Measurements from ENCODE around the gene PROKR1. TPM values are rescaled to one million over a fixed set of nuclear protein-coding genes. Genes with fewer than 3 reads are reported as not detected.

The PROKR1 gene
- total and polyA plus RNA-seq, 2 of the 4 experiments (the other 2 are of a cell fraction) = not detected

- Histone ChIP-seq H3K4me1 (ENCODE audit: control insufficient read depth, insufficient read depth, low read length) (no peaks in the 10 kb centered on the region), H2BK15ac (ENCODE audit: low read depth, low read length) (no peak overlapping the region), H3K4me3 (ENCODE audit: insufficient read depth, low read depth, low read length) (no peak overlapping the region), H2AK5ac (ENCODE audit: low read depth, low read length) (no peak overlapping the region), H2AFZ (replicated peaks; ENCODE audit: low read length, poor library complexity) (no peak overlapping the region), H4K91ac (ENCODE audit: insufficient read depth, low read depth, low read length) (no peak overlapping the region), H3K4me2 (ENCODE audit: low read depth, low read length) (no peak overlapping the region), H3K79me1 (ENCODE audit: low read depth in 1 of 2, low read length in 2 of 2) (no peaks in the 10 kb centered on the region), H3K9ac (ENCODE audit: low read depth, low read length) (no peak overlapping the region), H4K20me1 (ENCODE audit: insufficient read depth, low read length) (no peaks in the 10 kb centered on the region), H2BK5ac (ENCODE audit: low read depth, low read length, poor library complexity, severe bottlenecking) (no peak overlapping the region), H3K56ac (ENCODE audit: extremely low read depth, insufficient read depth, low read length) (no peak overlapping the region), H4K5ac (ENCODE audit: low read depth, low read length) (no peak overlapping the region), H3K23ac (ENCODE audit: low read depth, low read length) (no peak overlapping the region), H2BK20ac (ENCODE audit: low read depth, low read length) (no peak overlapping the region), H3K9me3 (ENCODE audit: control insufficient read depth, insufficient read depth, low read length) (no peaks in the 10 kb centered on the region), H3K36me3 (ENCODE audit: control insufficient read depth, insufficient read depth, low read length) (no peaks in the 10 kb centered on the region), H2AK9ac (replicated peaks; ENCODE audit: low read depth, low read length, poor library complexity) (no peak overlapping the region), H3K4ac (ENCODE audit: low read depth, low read length) (no peak overlapping the region), H3K27me3 (ENCODE audit: control insufficient read depth, insufficient read depth, low read length) (no peaks in the 10 kb centered on the region; the same call in 1 of the 2 replicates), H4K8ac (ENCODE audit: low read depth in 2 of 2, low read length in 2 of 2) (no peak overlapping the region), H3K18ac (ENCODE audit: low read depth, low read length) (no peak overlapping the region), H3K27ac (ENCODE audit: insufficient read depth, low read length) (no peak overlapping the region), H2BK120ac (ENCODE audit: low read depth, low read length) (no peak overlapping the region), H3K14ac (replicated peaks; ENCODE audit: low read depth, low read length) (no peak overlapping the region), H3K9me1 (ENCODE audit: insufficient read depth, low read length) (no peaks in the 10 kb centered on the region)
- TF ChIP-seq MAFK (IDR thresholded peaks at IDR 0.05; ENCODE audit: low read depth, low read length) = no peak
- TF ChIP-seq, protein P1, sequence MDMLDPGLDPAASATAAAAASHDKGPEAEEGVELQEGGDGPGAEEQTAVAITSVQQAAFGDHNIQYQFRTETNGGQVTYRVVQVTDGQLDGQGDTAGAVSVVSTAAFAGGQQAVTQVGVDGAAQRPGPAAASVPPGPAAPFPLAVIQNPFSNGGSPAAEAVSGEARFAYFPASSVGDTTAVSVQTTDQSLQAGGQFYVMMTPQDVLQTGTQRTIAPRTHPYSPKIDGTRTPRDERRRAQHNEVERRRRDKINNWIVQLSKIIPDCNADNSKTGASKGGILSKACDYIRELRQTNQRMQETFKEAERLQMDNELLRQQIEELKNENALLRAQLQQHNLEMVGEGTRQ (IDR thresholded peaks at IDR 0.05; ENCODE audit: low read depth, low read length) = no peak
- TF ChIP-seq MAZ (IDR thresholded peaks at IDR 0.05; ENCODE audit: borderline replicate concordance, low read depth, low read length) = no peak
- no peak for TF ChIP-seq CEBPB (IDR thresholded peaks at IDR 0.05; ENCODE audit: low read depth, low read length)
- TF ChIP-seq MXI1 (IDR thresholded peaks at IDR 0.05; ENCODE audit: borderline replicate concordance, low read depth, low read length) = no peak
- no peak for TF ChIP-seq ELK1 (IDR thresholded peaks at IDR 0.05; ENCODE audit: borderline replicate concordance, low read depth, low read length)
- ChIA-PET CTCF (no interaction called here), POLR2A (ENCODE audit: unreplicated experiment) (no interaction called here)
- dilution Hi-C loops (cut with HindIII; ENCODE audit: low sequenced_read_pairs, unreplicated experiment) (no loop called here), in situ Hi-C loops (cut with MboI; ENCODE audit: low sequenced_read_pairs) (no loop called here), intact Hi-C loops (cut with micrococcal nuclease) (no loop called here)
- DNase-seq (no peak), ATAC-seq (ENCODE audit: low read depth) (no peak)
- BruUV-seq (replicated peaks) = no TSS peak
These were observed 22.6 kb upstream of the PROKR1 start for GRCh38 chr2:68620772-68621171.

All from IMR-90 (cell line).